ENCODE measurements around the gene STX4. TPM values are rescaled to one million over a fixed set of nuclear protein-coding genes. Genes with fewer than 3 reads are reported as not detected.

STX4 gene
- polyA plus RNA-seq, 2 of the 4 experiments (the other 2 are of a cell fraction) = 39.7 to 73.9 TPM

DNA sequence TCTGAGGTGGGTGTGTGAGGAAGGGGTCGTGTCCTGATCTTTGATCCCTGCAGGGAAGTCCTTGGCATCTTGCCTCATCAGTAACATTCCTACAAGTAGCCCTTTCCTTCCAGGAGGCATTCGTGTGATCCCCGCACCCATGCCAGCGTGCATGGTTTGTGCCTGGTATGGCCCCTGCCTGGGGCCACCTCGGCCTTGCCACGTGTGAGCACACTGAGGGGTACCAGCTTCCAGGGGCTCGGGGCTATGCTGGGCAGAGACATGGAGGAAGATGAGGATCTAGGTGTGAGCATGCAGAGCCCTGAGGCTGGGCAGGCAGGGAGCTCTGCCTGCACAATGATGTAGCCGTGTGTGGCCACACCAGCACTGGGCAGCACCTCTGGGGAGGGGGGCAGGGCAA lies 42.3 kb upstream of the STX4 start:
- FAIRE-seq = no peak
- Histone ChIP-seq H3K27ac (peak overlapping the region in 1 of 2 experiments; percentile 60; a peak in 2 of 6 replicates), H3K4me2 (no peak overlapping the region), H3K4me1 (peaks cover 23% of the 10 kb centered on the region), H3K4me3 (no peak overlapping the region), H3K9me3 (no peaks in the 10 kb centered on the region)
- ChIA-PET POLR2A (interaction anchor here (0.6 kb wide), 1 partner anchor 66 kb away, joined by 7 read pairs; no protein-coding TSS in a partner anchor), CTCF (no interaction called here)
- ATAC-seq = no peak
- WGBS (ENCODE audit: missing lambda C conversion rate) = 59% methylated on average over 4 of the region's 8 CpGs
- TF ChIP-seq, protein P1, sequence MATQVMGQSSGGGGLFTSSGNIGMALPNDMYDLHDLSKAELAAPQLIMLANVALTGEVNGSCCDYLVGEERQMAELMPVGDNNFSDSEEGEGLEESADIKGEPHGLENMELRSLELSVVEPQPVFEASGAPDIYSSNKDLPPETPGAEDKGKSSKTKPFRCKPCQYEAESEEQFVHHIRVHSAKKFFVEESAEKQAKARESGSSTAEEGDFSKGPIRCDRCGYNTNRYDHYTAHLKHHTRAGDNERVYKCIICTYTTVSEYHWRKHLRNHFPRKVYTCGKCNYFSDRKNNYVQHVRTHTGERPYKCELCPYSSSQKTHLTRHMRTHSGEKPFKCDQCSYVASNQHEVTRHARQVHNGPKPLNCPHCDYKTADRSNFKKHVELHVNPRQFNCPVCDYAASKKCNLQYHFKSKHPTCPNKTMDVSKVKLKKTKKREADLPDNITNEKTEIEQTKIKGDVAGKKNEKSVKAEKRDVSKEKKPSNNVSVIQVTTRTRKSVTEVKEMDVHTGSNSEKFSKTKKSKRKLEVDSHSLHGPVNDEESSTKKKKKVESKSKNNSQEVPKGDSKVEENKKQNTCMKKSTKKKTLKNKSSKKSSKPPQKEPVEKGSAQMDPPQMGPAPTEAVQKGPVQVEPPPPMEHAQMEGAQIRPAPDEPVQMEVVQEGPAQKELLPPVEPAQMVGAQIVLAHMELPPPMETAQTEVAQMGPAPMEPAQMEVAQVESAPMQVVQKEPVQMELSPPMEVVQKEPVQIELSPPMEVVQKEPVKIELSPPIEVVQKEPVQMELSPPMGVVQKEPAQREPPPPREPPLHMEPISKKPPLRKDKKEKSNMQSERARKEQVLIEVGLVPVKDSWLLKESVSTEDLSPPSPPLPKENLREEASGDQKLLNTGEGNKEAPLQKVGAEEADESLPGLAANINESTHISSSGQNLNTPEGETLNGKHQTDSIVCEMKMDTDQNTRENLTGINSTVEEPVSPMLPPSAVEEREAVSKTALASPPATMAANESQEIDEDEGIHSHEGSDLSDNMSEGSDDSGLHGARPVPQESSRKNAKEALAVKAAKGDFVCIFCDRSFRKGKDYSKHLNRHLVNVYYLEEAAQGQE (IDR thresholded peaks at IDR 0.05) = no peak
- TF ChIP-seq EHMT2 (IDR thresholded peaks at IDR 0.05; ENCODE audit: low read depth) = no peak
- TF ChIP-seq NFE2L2 (conservative IDR thresholded peaks at IDR 0.05; ENCODE audit: low read length) = no peak
- no peak for TF ChIP-seq RCOR1 (IDR thresholded peaks at IDR 0.05; ENCODE audit: low read depth, low read length)
- TF ChIP-seq POLR2A (IDR thresholded peaks at IDR 0.05; ENCODE audit: low read length) = no peak
- TF ChIP-seq MAFK (IDR thresholded peaks at IDR 0.05; ENCODE audit: partially characterized antibody) = no peak
- TF ChIP-seq, protein P2, sequence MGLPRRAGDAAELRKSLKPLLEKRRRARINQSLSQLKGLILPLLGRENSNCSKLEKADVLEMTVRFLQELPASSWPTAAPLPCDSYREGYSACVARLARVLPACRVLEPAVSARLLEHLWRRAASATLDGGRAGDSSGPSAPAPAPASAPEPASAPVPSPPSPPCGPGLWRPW (IDR thresholded peaks at IDR 0.05) = no peak
- TF ChIP-seq HOXA7 (CRISPR knock-in tag; IDR thresholded peaks at IDR 0.05) = no peak
- TF ChIP-seq, protein P3, sequence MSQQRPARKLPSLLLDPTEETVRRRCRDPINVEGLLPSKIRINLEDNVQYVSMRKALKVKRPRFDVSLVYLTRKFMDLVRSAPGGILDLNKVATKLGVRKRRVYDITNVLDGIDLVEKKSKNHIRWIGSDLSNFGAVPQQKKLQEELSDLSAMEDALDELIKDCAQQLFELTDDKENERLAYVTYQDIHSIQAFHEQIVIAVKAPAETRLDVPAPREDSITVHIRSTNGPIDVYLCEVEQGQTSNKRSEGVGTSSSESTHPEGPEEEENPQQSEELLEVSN (IDR thresholded peaks at IDR 0.05; ENCODE audit: borderline replicate concordance, low read depth) = no peak
- TF ChIP-seq SMC3 (IDR thresholded peaks at IDR 0.05) = no peak
- TF ChIP-seq HEYL (CRISPR knock-in tag; IDR thresholded peaks at IDR 0.05) = no peak
- no peak for TF ChIP-seq TP53 (CRISPR knock-in tag; IDR thresholded peaks at IDR 0.05)
- no peak for TF ChIP-seq EHF (CRISPR knock-in tag; IDR thresholded peaks at IDR 0.05)
- no peak for TF ChIP-seq RAD21 (conservative IDR thresholded peaks at IDR 0.05 in 1 of 2, IDR thresholded peaks at IDR 0.05 in 1 of 2)
- TF ChIP-seq, protein P4, sequence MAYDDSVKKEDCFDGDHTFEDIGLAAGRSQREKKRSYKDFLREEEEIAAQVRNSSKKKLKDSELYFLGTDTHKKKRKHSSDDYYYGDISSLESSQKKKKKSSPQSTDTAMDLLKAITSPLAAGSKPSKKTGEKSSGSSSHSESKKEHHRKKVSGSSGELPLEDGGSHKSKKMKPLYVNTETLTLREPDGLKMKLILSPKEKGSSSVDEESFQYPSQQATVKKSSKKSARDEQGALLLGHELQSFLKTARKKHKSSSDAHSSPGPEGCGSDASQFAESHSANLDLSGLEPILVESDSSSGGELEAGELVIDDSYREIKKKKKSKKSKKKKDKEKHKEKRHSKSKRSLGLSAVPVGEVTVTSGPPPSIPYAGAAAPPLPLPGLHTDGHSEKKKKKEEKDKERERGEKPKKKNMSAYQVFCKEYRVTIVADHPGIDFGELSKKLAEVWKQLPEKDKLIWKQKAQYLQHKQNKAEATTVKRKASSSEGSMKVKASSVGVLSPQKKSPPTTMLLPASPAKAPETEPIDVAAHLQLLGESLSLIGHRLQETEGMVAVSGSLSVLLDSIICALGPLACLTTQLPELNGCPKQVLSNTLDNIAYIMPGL (CRISPR knock-in tag; IDR thresholded peaks at IDR 0.05; ENCODE audit: borderline replicate concordance) = no peak
- DNase-seq (ENCODE audit: low read depth in 1 of 2, low spot score in 1 of 2) = no peak

DNA sequence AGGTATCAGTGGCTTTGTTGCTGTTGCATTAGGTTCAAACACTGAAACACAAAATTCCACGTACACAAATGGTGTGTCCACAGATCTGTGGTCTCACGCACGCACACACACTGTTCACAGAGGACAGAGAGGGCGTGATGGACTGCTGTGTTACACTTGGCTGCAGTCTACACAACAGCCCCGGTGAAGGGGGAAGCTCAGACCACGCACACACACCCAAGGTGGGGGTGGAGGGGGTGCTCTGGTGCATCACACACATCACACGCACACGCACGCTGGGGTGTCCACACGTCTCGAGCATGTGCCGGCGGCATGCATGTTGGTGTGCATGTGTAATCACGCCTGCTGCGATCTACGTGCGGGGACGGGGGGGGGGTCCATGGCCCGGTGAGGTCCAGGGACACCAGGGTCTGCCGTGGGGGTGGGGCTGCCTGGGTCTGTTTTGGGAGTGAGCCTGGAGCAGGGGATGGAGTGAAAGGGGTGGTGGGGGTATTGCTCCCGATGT lies 41.0 kb upstream of the STX4 start:
- WGBS (ENCODE audit: missing lambda C conversion rate) = 90% methylated on average over 7 of the region's 21 CpGs
- TF ChIP-seq, protein P5, sequence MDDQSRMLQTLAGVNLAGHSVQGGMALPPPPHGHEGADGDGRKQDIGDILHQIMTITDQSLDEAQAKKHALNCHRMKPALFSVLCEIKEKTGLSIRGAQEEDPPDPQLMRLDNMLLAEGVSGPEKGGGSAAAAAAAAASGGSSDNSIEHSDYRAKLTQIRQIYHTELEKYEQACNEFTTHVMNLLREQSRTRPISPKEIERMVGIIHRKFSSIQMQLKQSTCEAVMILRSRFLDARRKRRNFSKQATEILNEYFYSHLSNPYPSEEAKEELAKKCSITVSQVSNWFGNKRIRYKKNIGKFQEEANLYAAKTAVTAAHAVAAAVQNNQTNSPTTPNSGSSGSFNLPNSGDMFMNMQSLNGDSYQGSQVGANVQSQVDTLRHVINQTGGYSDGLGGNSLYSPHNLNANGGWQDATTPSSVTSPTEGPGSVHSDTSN (IDR thresholded peaks at IDR 0.05) = no peak
- no peak for TF ChIP-seq POLR2AphosphoS2 (conservative IDR thresholded peaks at IDR 0.05; ENCODE audit: low read length)
- TF ChIP-seq, protein P1 (IDR thresholded peaks at IDR 0.05) = no peak
- TF ChIP-seq HOXB13 (CRISPR knock-in tag; IDR thresholded peaks at IDR 0.05; ENCODE audit: low read depth) = no peak
- TF ChIP-seq FOXS1 (CRISPR knock-in tag; IDR thresholded peaks at IDR 0.05) = no peak
- TF ChIP-seq, protein P6, sequence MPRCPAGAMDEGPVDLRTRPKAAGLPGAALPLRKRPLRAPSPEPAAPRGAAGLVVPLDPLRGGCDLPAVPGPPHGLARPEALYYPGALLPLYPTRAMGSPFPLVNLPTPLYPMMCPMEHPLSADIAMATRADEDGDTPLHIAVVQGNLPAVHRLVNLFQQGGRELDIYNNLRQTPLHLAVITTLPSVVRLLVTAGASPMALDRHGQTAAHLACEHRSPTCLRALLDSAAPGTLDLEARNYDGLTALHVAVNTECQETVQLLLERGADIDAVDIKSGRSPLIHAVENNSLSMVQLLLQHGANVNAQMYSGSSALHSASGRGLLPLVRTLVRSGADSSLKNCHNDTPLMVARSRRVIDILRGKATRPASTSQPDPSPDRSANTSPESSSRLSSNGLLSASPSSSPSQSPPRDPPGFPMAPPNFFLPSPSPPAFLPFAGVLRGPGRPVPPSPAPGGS (IDR thresholded peaks at IDR 0.05) = no peak
- Histone ChIP-seq H3K4me1 (peaks cover 24% of the 10 kb centered on the region), H3K4me3 (no peak overlapping the region), H3K9me3 (no peaks in the 10 kb centered on the region), H3K27ac (peak overlapping the region in 1 of 2 experiments; percentile 60; a peak in 1 of 6 replicates), H3K4me2 (no peak overlapping the region)
- ATAC-seq = no peak
- no peak for DNase-seq (ENCODE audit: low read depth in 1 of 2, low spot score in 1 of 2)
- no peak for FAIRE-seq
- ChIA-PET POLR2A (no interaction called here), CTCF (interaction anchor here (2.8 to 3.4 kb wide), 2 partner anchors 7 to 150 kb away, joined by 9 to 23 read pairs; partner anchors contain the start of gene HSD3B7)

All from A549 (cell line).